ENCODE measurements around the gene DENND4A.
A peak's percentile ranks its signal among the peaks of the same experiment; 100 is the strongest.
"Not testable (repeated sequence)": the region's sequence is repeated elsewhere in the genome, so short reads cannot be mapped to it uniquely, and the experiment has no call there.

DENND4A gene

GRCh38 chr15:65632780-65633375 is 159.2 kb downstream of the DENND4A start:
- DNase-seq (ENCODE audit: low read depth): no peak

DNA sequence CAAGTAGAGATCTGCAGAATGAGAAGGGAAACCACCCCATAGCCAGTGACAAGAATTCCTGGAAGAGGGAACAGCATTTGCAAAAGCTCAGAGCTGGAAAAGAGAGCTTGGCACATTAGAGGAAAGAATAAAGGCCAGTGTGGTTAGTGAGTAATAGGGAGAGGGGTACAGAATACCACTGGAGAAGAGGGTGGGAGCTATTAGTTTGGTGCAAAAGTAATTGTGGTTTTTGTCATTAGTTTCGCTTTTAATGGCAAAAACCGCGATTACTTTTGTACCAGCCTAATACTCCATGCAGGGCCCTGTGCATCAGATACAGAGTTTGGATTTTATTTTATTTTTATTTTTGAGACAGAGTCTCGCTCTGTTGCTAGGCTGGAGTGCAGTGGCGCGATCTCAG is 160.6 kb downstream of the DENND4A start:
- no peak for DNase-seq (ENCODE audit: low read depth)

- DNase-seq (ENCODE audit: low read depth): no peak
These were observed 161.3 kb downstream of the DENND4A start for GRCh38 chr15:65630760-65631159.

GRCh38 chr15:65629548-65629947 is 162.5 kb downstream of the DENND4A start:
- DNase-seq (ENCODE audit: low read depth): no peak

DNA sequence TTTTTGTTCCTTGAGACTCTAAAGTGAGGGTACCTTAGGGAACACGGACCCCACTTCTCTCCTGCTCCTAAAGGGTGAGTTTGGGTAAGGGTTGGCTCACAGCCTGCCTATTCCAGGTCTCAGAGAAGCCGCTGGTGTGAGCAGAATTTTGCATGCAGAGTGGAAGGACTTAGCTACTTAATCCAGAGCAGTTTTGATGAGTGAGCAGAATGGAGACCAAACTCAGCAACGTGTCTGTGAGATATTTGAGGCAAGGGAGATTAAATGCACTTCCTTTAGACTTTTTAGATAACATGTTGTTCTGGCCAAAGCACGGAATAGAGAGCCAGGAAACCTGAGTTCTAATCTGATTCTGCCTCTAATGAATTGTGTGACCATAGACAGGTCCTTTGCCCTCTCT is 165.2 kb downstream of the DENND4A start:
- no peak for DNase-seq (ENCODE audit: low read depth)

- no peak for DNase-seq (ENCODE audit: low read depth)
These were observed 169.0 kb downstream of the DENND4A start for GRCh38 chr15:65623103-65623502.

DNA sequence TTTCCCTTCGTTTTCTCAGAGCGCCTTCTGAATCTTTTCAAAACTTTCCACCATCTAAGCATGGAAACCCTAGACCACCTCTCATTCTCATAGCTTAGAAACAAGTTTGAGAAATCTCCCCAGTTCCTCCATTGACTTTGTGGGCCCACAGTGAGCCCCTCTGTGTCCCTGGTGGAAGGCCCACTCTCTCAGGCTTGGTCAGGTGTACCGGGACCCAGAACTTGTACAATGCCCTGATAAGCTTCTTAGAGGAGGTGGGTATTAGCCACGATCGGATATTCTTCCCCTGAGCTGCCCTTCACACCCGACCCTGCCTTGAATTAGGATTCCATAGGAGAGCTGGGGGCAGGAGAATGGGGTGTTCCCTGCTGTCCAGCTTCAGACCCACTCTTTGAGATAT is 170.5 kb downstream of the DENND4A start, which contains the start of gene SLC24A1:
SLC24A1 (plus strand) TSS at position 301 of the 400 bp plus-strand sequence. CDS start 2,143 bp downstream, outside the sequence.
- DNase-seq (ENCODE audit: low read depth): no peak

DNA sequence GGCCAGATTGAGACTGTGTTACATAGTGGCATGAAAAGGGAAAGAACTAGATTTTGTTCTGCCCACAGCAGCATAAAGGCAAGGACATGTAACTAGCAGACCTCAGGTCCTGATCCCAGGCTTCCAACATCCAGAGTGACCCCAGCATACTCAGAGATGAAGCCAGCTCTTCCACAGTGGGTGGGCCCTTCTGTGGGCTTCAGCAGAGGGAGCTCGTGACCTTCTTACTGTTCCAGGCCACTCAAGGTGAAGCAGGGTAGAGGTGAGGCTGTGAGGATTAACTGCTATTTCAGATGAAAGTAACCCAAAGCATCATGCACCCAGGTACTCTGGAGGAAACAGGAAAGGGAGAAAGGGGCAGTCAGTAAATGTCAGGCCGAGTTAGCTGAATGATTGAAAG is 171.3 kb downstream of the DENND4A start:
- no peak for DNase-seq (ENCODE audit: low read depth)

GRCh38 chr15:65619626-65620290 is 172.3 kb downstream of the DENND4A start:
- DNase-seq (ENCODE audit: low read depth): no peak

- no peak for DNase-seq (ENCODE audit: low read depth)
These were observed 173.5 kb downstream of the DENND4A start for GRCh38 chr15:65618560-65619109.

- DNase-seq (ENCODE audit: low read depth): not testable (repeated sequence)
These were observed 176.2 kb downstream of the DENND4A start for GRCh38 chr15:65615887-65616286.

- no peak for DNase-seq (ENCODE audit: low read depth)
These were observed 178.9 kb downstream of the DENND4A start for GRCh38 chr15:65612949-65613744.

DNA sequence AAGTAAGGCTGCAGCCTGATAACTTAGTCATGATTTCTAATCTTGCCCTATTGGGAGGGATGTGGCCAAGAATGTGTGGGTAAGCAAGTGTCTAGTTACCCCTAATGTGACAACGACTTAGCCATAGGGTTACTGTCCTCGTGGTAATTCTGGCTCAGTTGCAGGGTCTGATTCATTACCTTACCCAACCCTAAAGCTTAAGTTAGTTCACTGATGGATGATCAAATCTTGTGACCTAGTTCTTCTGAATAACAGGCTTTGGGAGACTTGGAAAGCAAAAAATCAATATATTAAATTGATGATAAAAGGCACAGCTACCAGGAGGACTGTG is 179.5 kb downstream of the DENND4A start:
- no peak for DNase-seq (ENCODE audit: low read depth)

DNA sequence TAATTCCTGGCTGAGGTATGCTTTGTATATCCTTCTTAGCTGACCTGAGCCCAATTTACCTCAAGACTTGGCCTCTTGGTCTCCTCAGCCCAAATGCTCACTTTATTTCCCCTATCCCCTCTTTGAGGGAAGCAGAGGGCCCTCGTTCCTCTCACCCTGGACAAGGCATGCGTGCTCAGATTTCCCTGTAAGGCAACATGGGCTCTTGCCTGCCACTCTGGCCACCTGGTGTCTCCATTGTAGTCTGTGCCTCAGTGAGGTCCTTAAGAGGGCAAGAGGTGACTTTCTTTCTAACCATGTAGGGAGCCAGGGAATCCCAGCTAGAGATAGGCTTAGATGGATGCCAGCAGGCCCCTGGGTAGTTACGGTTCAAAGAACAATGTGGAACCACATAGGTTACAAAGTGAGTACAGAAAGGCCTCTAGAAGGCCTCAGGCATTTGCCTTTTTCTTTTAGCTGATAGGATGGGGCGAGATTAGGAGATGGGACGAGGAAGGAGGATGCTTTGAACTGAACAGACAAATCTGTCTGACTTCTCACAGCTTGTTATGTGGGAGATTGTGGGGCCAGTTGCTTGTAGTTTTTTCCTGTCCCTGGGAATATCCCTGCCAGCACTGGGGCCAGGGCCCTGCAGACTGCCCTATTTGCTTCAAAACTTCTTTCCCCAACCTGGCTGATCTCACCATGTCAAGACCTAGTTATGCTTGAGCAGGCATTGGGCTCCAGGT is 180.0 kb downstream of the DENND4A start:
- DNase-seq (ENCODE audit: low read depth): no peak

GRCh38 chr15:65610871-65611718 is 181.0 kb downstream of the DENND4A start, which contains the start of gene INTS14:
INTS14 (minus strand) TSS chr15:65611131; CDS start chr15:65607380, 3,751 bp downstream.
- peak; percentile 95 for DNase-seq (ENCODE audit: low read depth)

Measured in stimulated activated CD8-positive, alpha-beta memory T cell treated with anti-CD3 and anti-CD28 coated beads, Interleukin-7, amount 100 ng/mL, for 24 hours (primary cell).